NCI-H2107 (cell line): ENCODE measurements around the gene DIPK1C.

Source experiments
- DNase-seq: peaks from one replicate; lab custom pipeline; 2025; lab: John Stamatoyannopoulos, UW

The DIPK1C gene

GRCh38 chr18:74418023-74418422 is 39.1 kb downstream of the DIPK1C start:
- no peak for DNase-seq

- no peak for DNase-seq
Observed at GRCh38 chr18:74416124-74416523, 41.0 kb downstream of the DIPK1C start.

- no peak for DNase-seq
Observed at GRCh38 chr18:74414953-74415515, 42.1 kb downstream of the DIPK1C start.

- DNase-seq = no peak
Observed at GRCh38 chr18:74413836-74414235, 43.3 kb downstream of the DIPK1C start.

GRCh38 chr18:74412116-74412880 is 44.8 kb downstream of the DIPK1C start:
- DNase-seq = peak; percentile 11

GRCh38 chr18:74411475-74411874 is 45.6 kb downstream of the DIPK1C start:
- no peak for DNase-seq

GRCh38 chr18:74410441-74410992 is 46.6 kb downstream of the DIPK1C start:
- DNase-seq = no peak

- DNase-seq = no peak
Observed at GRCh38 chr18:74407888-74408287, 49.2 kb downstream of the DIPK1C start.

GRCh38 chr18:74402806-74403433 is 54.2 kb downstream of the DIPK1C start:
- no peak for DNase-seq

- no peak for DNase-seq
Observed at GRCh38 chr18:74400813-74401212, 56.3 kb downstream of the DIPK1C start.

GRCh38 chr18:74399091-74399887 is 57.8 kb downstream of the DIPK1C start:
- no peak for DNase-seq

GRCh38 chr18:74397572-74397971 is 59.5 kb downstream of the DIPK1C start:
- no peak for DNase-seq

- no peak for DNase-seq
Observed at GRCh38 chr18:74396171-74397169, 60.6 kb downstream of the DIPK1C start.

- DNase-seq = no peak
Observed at GRCh38 chr18:74395648-74396154, 61.4 kb downstream of the DIPK1C start.

- DNase-seq = no peak
Observed at GRCh38 chr18:74395006-74395405, 62.1 kb downstream of the DIPK1C start.

GRCh38 chr18:74392323-74392722 is 64.8 kb downstream of the DIPK1C start:
- no peak for DNase-seq

GRCh38 chr18:74390900-74391299 is 66.2 kb downstream of the DIPK1C start:
- DNase-seq = no peak

- no peak for DNase-seq
Observed at GRCh38 chr18:74389991-74390390, 67.1 kb downstream of the DIPK1C start.

- no peak for DNase-seq
Observed at GRCh38 chr18:74389171-74389927, 67.8 kb downstream of the DIPK1C start.

GRCh38 chr18:74388227-74388626 is 68.9 kb downstream of the DIPK1C start:
- DNase-seq = no peak
